ENCODE measurements around the gene KSR2.

The KSR2 gene

DNA sequence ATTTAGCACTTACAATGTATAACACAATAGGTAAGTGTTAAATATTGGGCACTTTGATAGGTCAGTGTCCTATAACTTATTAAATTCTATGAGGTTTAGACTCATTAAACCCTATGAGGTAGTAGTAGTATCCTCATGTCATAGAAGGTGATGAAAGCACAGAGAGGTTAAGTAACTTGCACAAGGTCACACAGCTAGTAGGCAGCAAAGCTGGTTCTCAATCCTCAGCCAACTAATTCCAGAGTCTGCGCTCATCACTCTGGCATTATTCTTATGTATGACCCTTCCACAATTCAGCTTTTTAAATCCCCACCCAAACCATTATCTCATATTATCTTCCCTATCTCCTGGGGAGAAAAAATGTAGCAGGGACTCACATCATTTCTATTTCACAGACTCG, 141.1 kb downstream of the KSR2 start:
- no CpG with 5 or more reads among the region's 2 CpGs for WGBS (ENCODE audit: insufficient coverage, insufficient read length)
- H3K4me1 ChIP-seq (ENCODE audit: control insufficient read depth, insufficient read depth, low read length) = no peaks in the 10 kb centered on the region

DNA sequence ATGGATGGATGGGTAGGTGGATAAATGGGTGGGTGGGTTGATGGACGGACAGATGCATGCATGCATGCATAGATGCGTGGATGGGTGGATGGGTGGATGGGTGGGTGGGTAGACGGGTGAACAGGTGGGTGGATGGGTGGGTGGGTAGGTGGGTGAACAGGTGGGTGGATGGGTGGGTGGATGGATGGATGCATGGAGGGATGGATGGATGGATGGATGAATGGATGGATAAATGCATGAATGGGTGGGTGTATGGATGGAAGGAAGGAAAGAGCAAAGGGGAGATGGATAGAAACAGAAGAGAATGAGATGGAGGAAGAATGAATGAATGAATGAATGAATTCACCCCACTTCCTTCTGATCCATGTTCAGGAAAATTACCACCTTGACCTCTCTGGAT, 143.0 kb downstream of the KSR2 start:
- no peaks in the 10 kb centered on the region for H3K36me3 ChIP-seq (ENCODE audit: control insufficient read depth, insufficient read depth, low read length)
- H3K4me3 ChIP-seq (ENCODE audit: low read length) = no peak overlapping the region
- H3K27me3 ChIP-seq (ENCODE audit: control insufficient read depth, insufficient read depth, low read length) = no peaks in the 10 kb centered on the region
- H3K9me3 ChIP-seq (ENCODE audit: control insufficient read depth, insufficient read depth, low read length) = no peaks in the 10 kb centered on the region
- DNase-seq (ENCODE audit: low read depth, low spot score) = no peak
- H3K27ac ChIP-seq (ENCODE audit: low read length) = no peak overlapping the region
- no CpG with 5 or more reads among the region's 3 CpGs for WGBS (ENCODE audit: insufficient coverage, insufficient read length)
- no peaks in the 10 kb centered on the region for H3K4me1 ChIP-seq (ENCODE audit: control insufficient read depth, insufficient read depth, low read length)

More for the DNA sequence above, 141.1 kb downstream of the KSR2 start:
- H3K4me3 ChIP-seq (ENCODE audit: low read length) = no peak overlapping the region
- no peak for DNase-seq (ENCODE audit: low read depth, low spot score)
- H3K36me3 ChIP-seq (ENCODE audit: control insufficient read depth, insufficient read depth, low read length) = no peaks in the 10 kb centered on the region
- no peaks in the 10 kb centered on the region for H3K27me3 ChIP-seq (ENCODE audit: control insufficient read depth, insufficient read depth, low read length)
- no peaks in the 10 kb centered on the region for H3K9me3 ChIP-seq (ENCODE audit: control insufficient read depth, insufficient read depth, low read length)
- H3K27ac ChIP-seq (ENCODE audit: low read length) = no peak overlapping the region

DNA sequence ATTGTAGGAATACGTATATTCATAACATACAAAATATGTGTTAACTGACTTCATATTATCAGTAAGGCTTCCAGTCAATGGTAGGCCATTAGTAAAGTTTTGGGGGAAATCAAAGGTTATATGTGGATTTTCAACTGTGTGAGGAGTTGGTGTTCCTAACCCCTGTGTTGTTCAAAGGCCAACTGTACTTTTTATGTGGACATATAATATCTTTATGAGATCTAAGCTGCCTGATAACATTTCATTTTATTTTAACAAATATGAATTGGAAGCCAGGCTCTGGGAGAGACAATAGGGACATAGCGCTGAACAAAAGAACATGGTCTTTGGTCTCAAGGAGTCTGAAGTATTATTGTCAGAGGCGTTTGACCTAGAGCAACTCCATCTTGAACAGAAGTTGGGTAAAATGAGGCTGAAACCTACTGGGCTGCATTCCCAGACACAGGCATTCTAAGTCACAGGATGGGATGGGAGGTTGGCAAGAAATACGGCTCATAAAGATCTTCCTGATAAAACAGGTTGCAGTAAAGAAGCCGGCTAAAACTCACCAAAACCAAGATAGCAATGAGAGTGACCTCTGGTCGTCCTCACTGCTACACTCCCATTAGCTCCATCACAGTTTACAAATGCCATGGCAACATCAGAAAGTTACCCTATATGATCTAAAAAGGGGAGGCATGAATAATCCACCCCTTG, 147.2 kb downstream of the KSR2 start:
- H3K36me3 ChIP-seq (ENCODE audit: control insufficient read depth, insufficient read depth, low read length) = no peaks in the 10 kb centered on the region
- H3K4me3 ChIP-seq (ENCODE audit: low read length) = no peak overlapping the region
- H3K4me1 ChIP-seq (ENCODE audit: control insufficient read depth, insufficient read depth, low read length) = no peaks in the 10 kb centered on the region
- DNase-seq (ENCODE audit: low read depth, low spot score) = no peak
- H3K27ac ChIP-seq (ENCODE audit: low read length) = no peak overlapping the region
- H3K27me3 ChIP-seq (ENCODE audit: control insufficient read depth, insufficient read depth, low read length) = no peaks in the 10 kb centered on the region
- no CpG with 5 or more reads among the region's 6 CpGs for WGBS (ENCODE audit: insufficient coverage, insufficient read length)
- no peaks in the 10 kb centered on the region for H3K9me3 ChIP-seq (ENCODE audit: control insufficient read depth, insufficient read depth, low read length)

DNA sequence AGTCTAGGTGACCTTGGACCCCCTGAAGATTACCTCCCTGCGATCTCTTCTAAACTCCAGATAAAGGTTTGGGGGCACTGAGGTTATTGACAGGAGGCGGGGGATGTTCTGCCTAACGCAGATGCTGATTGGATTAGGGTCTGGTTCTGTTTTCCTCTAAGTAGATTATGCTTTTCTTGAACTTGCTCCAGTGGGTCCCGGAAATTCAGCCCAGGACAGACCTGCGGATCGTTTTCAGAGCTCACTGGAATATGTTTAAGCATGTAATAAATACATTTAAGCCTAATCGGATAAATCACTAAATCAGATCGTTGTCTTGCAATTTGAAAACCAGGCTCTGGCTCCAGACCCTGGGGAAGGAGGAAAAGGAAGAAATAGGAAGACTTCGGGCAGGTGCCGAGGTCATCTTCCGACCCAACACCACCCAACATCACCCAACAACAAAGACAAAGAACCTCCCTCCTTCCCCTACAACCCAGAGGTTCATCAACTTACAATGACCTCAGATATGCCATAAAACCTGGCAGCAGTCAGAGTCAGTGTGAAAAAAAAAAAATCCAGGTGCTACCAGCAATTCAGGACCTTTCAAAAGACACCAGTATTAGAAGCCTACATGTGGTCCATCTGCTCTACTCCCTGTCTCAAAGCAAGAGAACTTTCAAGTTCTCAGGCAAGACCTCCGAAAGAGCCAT, 148.4 kb downstream of the KSR2 start:
- Histone ChIP-seq H3K36me3 (ENCODE audit: control insufficient read depth, insufficient read depth, low read length) (no peaks in the 10 kb centered on the region), H3K27ac (ENCODE audit: low read length) (no peak overlapping the region), H3K9me3 (ENCODE audit: control insufficient read depth, insufficient read depth, low read length) (no peaks in the 10 kb centered on the region), H3K4me3 (ENCODE audit: low read length) (no peak overlapping the region), H3K4me1 (ENCODE audit: control insufficient read depth, insufficient read depth, low read length) (no peaks in the 10 kb centered on the region), H3K27me3 (ENCODE audit: control insufficient read depth, insufficient read depth, low read length) (no peaks in the 10 kb centered on the region)
- no CpG with 5 or more reads among the region's 12 CpGs for WGBS (ENCODE audit: insufficient coverage, insufficient read length)
- no peak for DNase-seq (ENCODE audit: low read depth, low spot score)

DNA sequence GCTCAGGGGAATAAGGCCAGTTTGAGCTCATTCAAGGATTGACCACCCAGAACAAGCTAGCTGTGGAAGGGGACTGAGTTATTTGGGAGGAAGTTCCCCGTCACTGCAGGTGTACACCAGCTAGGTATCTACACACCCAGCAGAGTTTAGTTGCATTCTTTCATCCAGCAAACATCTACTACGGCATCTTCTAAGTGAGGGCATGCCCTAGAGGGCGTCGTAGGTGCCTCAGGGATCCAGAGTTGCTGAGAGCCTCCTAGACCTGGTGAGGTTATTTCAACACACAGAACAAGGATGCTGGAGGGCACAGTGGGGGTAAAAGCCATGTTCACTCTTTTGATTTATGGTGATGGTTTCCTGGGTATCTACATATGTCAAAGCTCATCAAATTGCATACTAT, 149.6 kb downstream of the KSR2 start:
- H3K36me3 ChIP-seq (ENCODE audit: control insufficient read depth, insufficient read depth, low read length) = no peaks in the 10 kb centered on the region
- H3K4me3 ChIP-seq (ENCODE audit: low read length) = no peak overlapping the region
- no peaks in the 10 kb centered on the region for H3K4me1 ChIP-seq (ENCODE audit: control insufficient read depth, insufficient read depth, low read length)
- H3K9me3 ChIP-seq (ENCODE audit: control insufficient read depth, insufficient read depth, low read length) = no peaks in the 10 kb centered on the region
- no CpG with 5 or more reads among the region's 4 CpGs for WGBS (ENCODE audit: insufficient coverage, insufficient read length)
- H3K27ac ChIP-seq (ENCODE audit: low read length) = no peak overlapping the region
- H3K27me3 ChIP-seq (ENCODE audit: control insufficient read depth, insufficient read depth, low read length) = no peaks in the 10 kb centered on the region
- DNase-seq (ENCODE audit: low read depth, low spot score) = no peak

DNA sequence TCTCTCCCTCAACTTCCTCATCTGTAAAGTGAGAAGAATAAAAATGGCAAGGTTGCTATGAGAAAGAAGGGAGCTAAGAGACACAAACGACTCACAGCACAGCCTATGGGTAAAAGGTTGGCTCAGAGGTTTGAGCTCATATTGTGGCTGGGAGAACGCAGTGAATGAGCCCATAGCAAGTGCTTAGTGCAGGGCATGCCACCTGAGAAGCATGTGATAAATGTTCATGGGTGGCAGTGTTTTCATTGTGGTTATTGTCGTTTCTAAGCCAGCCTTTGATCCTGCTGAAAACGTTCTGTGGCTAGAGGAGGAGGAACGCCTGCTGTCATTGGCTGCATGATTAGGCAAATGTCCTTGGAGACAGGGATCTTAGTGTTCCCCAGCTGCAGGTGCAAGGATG, 150.4 kb downstream of the KSR2 start:
- Histone ChIP-seq H3K27me3 (ENCODE audit: control insufficient read depth, insufficient read depth, low read length) (no peaks in the 10 kb centered on the region), H3K4me3 (ENCODE audit: low read length) (no peak overlapping the region), H3K9me3 (ENCODE audit: control insufficient read depth, insufficient read depth, low read length) (no peaks in the 10 kb centered on the region), H3K4me1 (ENCODE audit: control insufficient read depth, insufficient read depth, low read length) (no peaks in the 10 kb centered on the region), H3K27ac (ENCODE audit: low read length) (no peak overlapping the region), H3K36me3 (ENCODE audit: control insufficient read depth, insufficient read depth, low read length) (no peaks in the 10 kb centered on the region)
- DNase-seq (ENCODE audit: low read depth, low spot score) = no peak
- no CpG with 5 or more reads among the region's 5 CpGs for WGBS (ENCODE audit: insufficient coverage, insufficient read length)

DNA sequence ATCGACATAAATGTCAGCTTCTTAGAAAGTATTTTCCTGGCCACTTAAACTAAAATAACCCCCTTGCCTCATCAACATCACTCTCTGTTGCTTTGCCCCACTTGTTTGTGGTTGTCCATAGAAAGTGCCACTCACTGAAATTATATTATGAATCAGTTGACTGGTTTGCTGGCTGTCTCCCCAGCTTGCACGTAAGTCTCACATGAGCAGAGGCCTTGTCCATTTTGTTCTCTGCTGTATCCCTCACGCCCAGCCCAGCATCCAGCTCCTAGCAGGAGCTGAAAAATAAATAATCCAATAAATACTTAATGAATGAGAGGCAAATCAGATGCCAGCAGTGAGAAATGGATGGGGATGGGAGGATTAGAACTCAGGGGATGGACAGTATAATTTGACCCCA, 159.3 kb downstream of the KSR2 start:
- no peak overlapping the region for H3K4me3 ChIP-seq (ENCODE audit: low read length)
- WGBS (ENCODE audit: insufficient coverage, insufficient read length) = no CpG with 5 or more reads among the region's 3 CpGs
- H3K27ac ChIP-seq (ENCODE audit: low read length) = no peak overlapping the region
- H3K36me3 ChIP-seq (ENCODE audit: control insufficient read depth, insufficient read depth, low read length) = no peaks in the 10 kb centered on the region
- no peaks in the 10 kb centered on the region; the same call in 1 of the 2 replicates for H3K4me1 ChIP-seq (ENCODE audit: control insufficient read depth, insufficient read depth, low read length)
- no peaks in the 10 kb centered on the region for H3K9me3 ChIP-seq (ENCODE audit: control insufficient read depth, insufficient read depth, low read length)
- DNase-seq (ENCODE audit: low read depth, low spot score) = no peak
- no peaks in the 10 kb centered on the region for H3K27me3 ChIP-seq (ENCODE audit: control insufficient read depth, insufficient read depth, low read length)

DNA sequence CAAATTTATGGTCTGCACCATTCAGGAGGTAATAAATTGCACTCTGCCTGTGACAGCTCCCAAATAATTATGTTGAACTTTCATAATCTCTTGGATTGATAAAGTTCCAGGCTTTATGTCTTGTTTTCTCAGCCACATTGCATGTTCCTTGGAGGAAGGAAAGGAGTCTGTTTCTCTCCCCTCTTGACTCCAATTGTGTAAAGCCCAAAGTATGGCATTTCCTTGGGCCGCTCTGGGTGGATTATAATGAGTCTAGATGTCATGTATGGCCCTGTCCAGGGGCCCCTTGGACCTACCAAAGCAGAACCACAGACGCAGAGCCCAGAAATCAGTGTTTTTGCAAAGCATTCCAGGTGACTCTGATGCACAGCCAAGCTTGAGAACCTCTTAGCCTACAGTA, 160.8 kb downstream of the KSR2 start:
- WGBS (ENCODE audit: insufficient coverage, insufficient read length) = no CpG with 5 or more reads among the region's 2 CpGs
- H3K36me3 ChIP-seq (ENCODE audit: control insufficient read depth, insufficient read depth, low read length) = no peaks in the 10 kb centered on the region
- no peaks in the 10 kb centered on the region; the same call in 1 of the 2 replicates for H3K4me1 ChIP-seq (ENCODE audit: control insufficient read depth, insufficient read depth, low read length)

DNA sequence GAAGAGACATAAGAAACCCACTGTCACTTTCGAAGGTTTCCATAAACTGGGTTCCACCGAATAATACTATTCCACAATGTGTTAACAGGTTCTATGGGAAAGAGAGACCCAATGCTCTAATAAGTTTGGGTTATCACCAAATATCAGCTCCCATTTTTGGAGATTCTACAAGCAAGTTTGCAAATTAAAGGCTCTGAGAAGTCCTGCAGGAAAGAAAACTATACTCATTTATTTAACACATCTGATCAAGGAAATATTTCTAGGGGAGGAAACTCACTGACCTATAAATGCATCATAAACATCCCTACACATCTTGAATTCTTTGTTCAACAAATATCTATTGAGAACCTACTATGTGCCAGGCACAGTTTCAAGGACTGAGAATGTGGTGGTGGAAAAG, 161.4 kb downstream of the KSR2 start:
- no peak for DNase-seq (ENCODE audit: low read depth, low spot score)
- H3K27ac ChIP-seq (ENCODE audit: low read length) = no peak overlapping the region

More for the DNA sequence above, 160.8 kb downstream of the KSR2 start:
- H3K9me3 ChIP-seq (ENCODE audit: control insufficient read depth, insufficient read depth, low read length) = no peaks in the 10 kb centered on the region; the same call in 1 of the 2 replicates
- no peak for DNase-seq (ENCODE audit: low read depth, low spot score)
- no peaks in the 10 kb centered on the region for H3K27me3 ChIP-seq (ENCODE audit: control insufficient read depth, insufficient read depth, low read length)
- no peak overlapping the region for H3K27ac ChIP-seq (ENCODE audit: low read length)
- H3K4me3 ChIP-seq (ENCODE audit: low read length) = no peak overlapping the region

DNA sequence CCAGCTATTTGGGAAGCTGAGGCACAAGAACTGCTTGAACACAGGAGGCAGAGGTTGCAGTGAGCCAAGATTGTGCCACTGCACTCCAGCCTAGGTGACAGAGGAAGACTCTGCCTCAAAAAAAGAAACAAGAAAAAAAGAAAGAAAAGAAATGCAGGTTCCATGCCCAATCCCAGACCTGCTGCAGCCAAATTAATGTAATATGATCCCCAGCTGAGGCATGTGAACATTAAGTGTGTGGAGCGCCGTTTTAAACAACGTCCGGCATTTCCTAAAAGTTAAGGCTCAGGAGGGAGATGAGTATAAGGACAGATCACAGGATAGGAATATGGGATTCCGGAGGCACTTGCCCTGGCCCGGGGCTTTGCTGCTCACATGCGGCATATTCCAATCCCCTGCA, 162.9 kb downstream of the KSR2 start:
- H3K36me3 ChIP-seq (ENCODE audit: control insufficient read depth, insufficient read depth, low read length) = no peaks in the 10 kb centered on the region
- no peak for DNase-seq (ENCODE audit: low read depth, low spot score)
- no peaks in the 10 kb centered on the region; the same call in 1 of the 2 replicates for H3K4me1 ChIP-seq (ENCODE audit: control insufficient read depth, insufficient read depth, low read length)
- H3K27me3 ChIP-seq (ENCODE audit: control insufficient read depth, insufficient read depth, low read length) = no peaks in the 10 kb centered on the region
- no peaks in the 10 kb centered on the region; the same call in 1 of the 2 replicates for H3K9me3 ChIP-seq (ENCODE audit: control insufficient read depth, insufficient read depth, low read length)
- no peak overlapping the region for H3K4me3 ChIP-seq (ENCODE audit: low read length)
- no CpG with 5 or more reads among the region's 7 CpGs for WGBS (ENCODE audit: insufficient coverage, insufficient read length)
- no peak overlapping the region for H3K27ac ChIP-seq (ENCODE audit: low read length)

More for the DNA sequence above, 161.4 kb downstream of the KSR2 start:
- Histone ChIP-seq H3K9me3 (ENCODE audit: control insufficient read depth, insufficient read depth, low read length) (no peaks in the 10 kb centered on the region; the same call in 1 of the 2 replicates), H3K36me3 (ENCODE audit: control insufficient read depth, insufficient read depth, low read length) (no peaks in the 10 kb centered on the region), H3K27me3 (ENCODE audit: control insufficient read depth, insufficient read depth, low read length) (no peaks in the 10 kb centered on the region), H3K4me1 (ENCODE audit: control insufficient read depth, insufficient read depth, low read length) (no peaks in the 10 kb centered on the region; the same call in 1 of the 2 replicates), H3K4me3 (ENCODE audit: low read length) (no peak overlapping the region)
- WGBS (ENCODE audit: insufficient coverage, insufficient read length) = no CpG with 5 or more reads among the region's 2 CpGs

All from iPS DF 6.9 (cell line).